ENCODE data around the gene HSD11B1L. TPM values are rescaled to one million over a fixed set of nuclear protein-coding genes. Genes with fewer than 3 reads are reported as not detected.

HSD11B1L gene
- polyA plus RNA-seq, 3 donors = 1.9 to 2.5 (median 2.4) TPM

DNA sequence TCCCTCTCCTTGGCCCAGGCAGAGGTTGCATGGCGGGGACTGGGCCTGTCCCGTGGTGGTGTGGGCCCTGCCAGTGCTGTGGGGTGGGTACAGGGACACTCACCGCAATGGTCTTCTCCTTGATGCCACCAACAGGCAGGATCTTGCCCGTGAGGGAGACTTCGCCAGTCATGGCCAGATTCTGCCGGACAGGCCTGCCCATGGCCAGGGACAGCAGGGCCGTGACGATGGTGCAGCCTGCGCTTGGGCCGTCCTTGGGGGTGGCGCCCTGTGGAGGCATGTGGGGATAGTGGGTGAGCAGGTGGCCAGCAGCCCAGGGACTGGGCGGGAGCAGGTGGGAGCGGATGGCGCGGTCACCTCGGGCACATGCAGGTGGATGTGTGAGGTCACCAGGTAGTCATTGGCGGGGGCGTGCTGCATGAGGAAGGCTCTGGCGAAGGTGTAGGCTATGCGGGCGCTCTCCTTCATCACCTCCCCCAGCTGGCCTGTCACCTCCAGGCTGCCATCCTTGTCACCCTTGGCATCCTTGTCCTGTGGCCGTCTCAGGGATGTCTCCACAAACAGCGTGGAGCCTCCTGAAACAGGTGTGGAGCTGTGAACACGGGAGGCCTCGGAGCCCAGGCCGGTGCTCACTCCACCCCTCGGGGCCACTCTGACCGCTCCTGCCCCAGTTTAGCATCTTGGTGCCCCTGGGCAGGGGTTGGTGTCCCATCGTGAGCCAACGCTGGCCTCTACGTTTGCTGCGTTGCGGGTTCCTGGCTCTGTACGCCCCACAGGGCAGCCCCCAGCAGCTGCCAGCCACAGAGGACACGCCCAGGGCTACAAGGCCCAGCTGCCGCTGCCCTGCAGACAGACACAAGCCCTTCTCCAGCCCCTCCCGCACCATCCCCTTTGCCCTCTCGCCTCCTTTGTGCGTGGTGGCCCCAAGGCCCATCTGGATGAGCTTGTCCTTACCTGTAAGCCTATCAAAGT, 12.7 kb downstream of the HSD11B1L start:
- H3K4me3 ChIP-seq (replicated peaks in 1 of 3; ENCODE audit: low read depth in 2 of 3, low read length in 3 of 3) = no peak overlapping the region
- Mint-ChIP-seq H3K9me3 (peaks cover 0 to 4% (median 0%) of the 10 kb centered on the region in 7 donors), H3K27me3 (ENCODE audit: low read depth in 3 of 3) (peaks cover 0 to 4% (median 0%) of the 10 kb centered on the region in 3 donors), H3K36me3 (peaks cover 31 to 52% of the 10 kb centered on the region in 2 donors), H3K4me1 (peaks cover 23% of the 10 kb centered on the region), H3K27ac (peak overlapping the region in 1 of 7 donors; percentile 36), H3K4me3 (no peak overlapping the region)
- no peak for DNase-seq
- peaks cover 71% of the 10 kb centered on the region for H4K20me1 ChIP-seq (ENCODE audit: insufficient read depth, low read length)
- intact Hi-C loops (cut with micrococcal nuclease) = no loop called here
- 92% methylated on average over 32 of the region's 39 CpGs for WGBS (ENCODE audit: insufficient coverage)
- H3K4me2 ChIP-seq (replicated peaks; ENCODE audit: extremely low read depth, low read length, poor library complexity, severe bottlenecking) = no peak overlapping the region
- H3K9me3 ChIP-seq (replicated peaks in 1 of 2; ENCODE audit: control insufficient read depth in 1 of 2, insufficient read depth in 1 of 2, low read length in 2 of 2) = no peaks in the 10 kb centered on the region
- H3K9ac ChIP-seq (ENCODE audit: insufficient read depth, low read length, poor library complexity, severe bottlenecking) = no peak overlapping the region
- H3K27ac ChIP-seq (ENCODE audit: low read depth in 1 of 2, low read length in 2 of 2) = peak overlapping the region in 1 of 2 donors; percentile 26
- no peaks in the 10 kb centered on the region for H3K27me3 ChIP-seq (ENCODE audit: control insufficient read depth in 2 of 2, insufficient read depth in 2 of 2, low read length in 2 of 2)
- no peak overlapping the region for H2AFZ ChIP-seq (ENCODE audit: insufficient read depth, low read depth, low read length, poor library complexity, severe bottlenecking)
- H3K79me2 ChIP-seq (ENCODE audit: insufficient read depth, low read length) = peaks cover 55% of the 10 kb centered on the region
- no peak for TF ChIP-seq CTCF (IDR thresholded peaks at IDR 0.05)
- H3K36me3 ChIP-seq (replicated peaks in 1 of 2; ENCODE audit: control insufficient read depth in 1 of 2, insufficient read depth in 2 of 2, low read length in 2 of 2) = peaks cover 59 to 63% of the 10 kb centered on the region in 2 donors
- H3K4me1 ChIP-seq (ENCODE audit: control insufficient read depth in 1 of 2, insufficient read depth in 2 of 2, low read length in 2 of 2) = peaks cover 16 to 20% of the 10 kb centered on the region in 2 donors

DNA sequence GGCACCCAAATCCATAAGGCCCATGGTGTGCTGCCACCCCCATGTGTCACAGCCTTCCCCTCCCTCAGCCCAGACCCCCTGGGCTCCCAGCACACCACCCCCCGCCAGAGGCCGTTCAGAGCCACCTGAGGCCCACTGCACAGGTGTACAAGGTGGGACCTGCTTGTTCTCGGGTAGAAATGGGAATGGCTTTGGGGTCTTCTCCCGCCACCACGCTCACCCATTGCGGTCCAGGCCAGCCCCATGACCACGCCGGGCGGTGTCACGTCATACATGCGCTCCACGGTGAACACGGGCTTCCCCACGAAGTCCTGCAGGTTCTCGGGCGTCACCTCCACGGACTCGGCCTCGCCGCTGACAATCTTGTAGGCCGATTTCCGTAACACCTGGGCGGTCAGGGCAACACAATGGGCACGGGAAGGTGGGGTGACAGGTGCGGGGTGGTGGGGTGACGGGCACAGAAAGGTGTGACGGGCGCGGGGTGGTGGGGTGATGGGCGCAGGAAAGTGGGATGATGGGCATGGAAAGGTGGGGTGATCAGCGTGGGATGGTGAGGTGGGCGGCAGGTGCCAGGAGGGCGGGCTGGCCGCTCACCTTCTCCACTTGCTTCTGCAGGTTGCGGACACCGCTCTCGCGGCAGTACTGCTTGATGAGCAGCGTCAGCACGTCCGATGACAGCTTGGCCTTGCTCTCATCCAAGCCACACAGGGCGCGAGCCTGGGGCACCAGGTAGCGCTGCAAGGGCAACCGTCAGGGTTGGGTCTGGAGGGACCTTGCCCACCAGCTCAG, 13.5 kb downstream of the HSD11B1L start:
- no peak overlapping the region for H3K27ac Mint-ChIP-seq
- WGBS (ENCODE audit: insufficient coverage) = 90% methylated on average over 39 of the region's 45 CpGs
- DNase-seq = no peak

More for the DNA sequence above, 13.5 kb downstream of the HSD11B1L start:
- TF ChIP-seq CTCF (IDR thresholded peaks at IDR 0.05) = no peak
- H2AFZ ChIP-seq (ENCODE audit: insufficient read depth, low read depth, low read length, poor library complexity, severe bottlenecking) = no peak overlapping the region
- Mint-ChIP-seq H3K9me3 (peaks cover 0 to 4% (median 0%) of the 10 kb centered on the region in 7 donors), H3K4me3 (no peak overlapping the region), H3K36me3 (peaks cover 37 to 61% of the 10 kb centered on the region in 2 donors), H3K4me1 (peaks cover 23% of the 10 kb centered on the region), H3K27me3 (ENCODE audit: low read depth in 3 of 3) (peaks cover 0 to 5% (median 0%) of the 10 kb centered on the region in 3 donors)
- no peaks in the 10 kb centered on the region for H3K27me3 ChIP-seq (ENCODE audit: control insufficient read depth in 2 of 2, insufficient read depth in 2 of 2, low read length in 2 of 2)
- H3K4me2 ChIP-seq (replicated peaks; ENCODE audit: extremely low read depth, low read length, poor library complexity, severe bottlenecking) = no peak overlapping the region
- no peak overlapping the region for H3K4me3 ChIP-seq (replicated peaks in 1 of 3; ENCODE audit: low read depth in 2 of 3, low read length in 3 of 3)
- intact Hi-C loops (cut with micrococcal nuclease) = no loop called here
- peaks cover 67 to 71% of the 10 kb centered on the region in 2 donors for H3K36me3 ChIP-seq (replicated peaks in 1 of 2; ENCODE audit: control insufficient read depth in 1 of 2, insufficient read depth in 2 of 2, low read length in 2 of 2)
- H3K27ac ChIP-seq (ENCODE audit: low read depth in 1 of 2, low read length in 2 of 2) = no peak overlapping the region
- peaks cover 16 to 20% of the 10 kb centered on the region in 2 donors for H3K4me1 ChIP-seq (ENCODE audit: control insufficient read depth in 1 of 2, insufficient read depth in 2 of 2, low read length in 2 of 2)
- no peaks in the 10 kb centered on the region for H3K9me3 ChIP-seq (replicated peaks in 1 of 2; ENCODE audit: control insufficient read depth in 1 of 2, insufficient read depth in 1 of 2, low read length in 2 of 2)
- peaks cover 78% of the 10 kb centered on the region for H4K20me1 ChIP-seq (ENCODE audit: insufficient read depth, low read length)
- peaks cover 55% of the 10 kb centered on the region for H3K79me2 ChIP-seq (ENCODE audit: insufficient read depth, low read length)
- H3K9ac ChIP-seq (ENCODE audit: insufficient read depth, low read length, poor library complexity, severe bottlenecking) = no peak overlapping the region

Measured in CD14-positive monocyte (primary cell).